Measurements from ENCODE around the gene SERP2.
A peak's percentile ranks its signal among the peaks of the same experiment; 100 is the strongest.

The SERP2 gene

DNA sequence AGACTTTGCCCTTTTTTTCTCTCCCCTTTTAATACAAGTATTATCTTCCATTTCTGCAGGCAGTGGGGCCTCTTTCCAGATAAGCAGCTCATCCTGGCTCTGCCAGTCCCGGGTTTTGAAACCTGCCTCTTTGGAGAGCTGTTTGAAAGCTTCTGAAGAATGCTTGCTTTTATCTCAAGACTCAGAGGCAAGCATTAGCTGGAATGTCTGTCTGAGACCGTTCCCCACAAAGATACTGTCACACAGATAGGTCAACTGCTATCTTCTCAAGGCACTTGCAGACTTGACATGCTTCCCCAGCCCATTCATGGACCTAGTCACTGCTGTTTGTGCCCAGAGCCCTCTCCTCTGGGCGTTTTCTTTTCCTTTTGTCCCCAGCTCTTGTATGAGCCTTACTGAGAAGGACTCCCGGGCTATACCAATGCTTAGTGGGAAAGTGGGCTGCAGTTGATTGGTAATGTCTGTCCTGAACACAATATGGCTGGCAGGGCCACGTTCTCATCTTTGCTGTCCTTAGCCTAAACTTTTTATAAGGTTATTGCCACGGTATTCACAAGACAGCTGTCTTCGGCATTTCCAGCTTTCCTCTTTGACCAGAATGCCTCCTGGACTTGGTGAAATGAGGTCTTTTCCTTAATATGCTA is 13.4 kb downstream of the SERP2 start:
- H3K4me1 ChIP-seq, result peaks cover 9% of the 10 kb centered on the region
- no peaks in the 10 kb centered on the region for H3K36me3 ChIP-seq
- no peak overlapping the region for H3K4me3 ChIP-seq (ENCODE audit: low read depth, low read length)
- no peaks in the 10 kb centered on the region for H3K9me3 ChIP-seq
- no peaks in the 10 kb centered on the region for H3K27me3 ChIP-seq
- TF ChIP-seq CTCF (IDR thresholded peaks at IDR 0.05; ENCODE audit: low read depth, low read length), result no peak
- DNase-seq, result no peak

GRCh38 chr13:44388427-44389059 is 14.9 kb downstream of the SERP2 start:
- Histone ChIP-seq H3K36me3 (no peaks in the 10 kb centered on the region), H3K4me1 (peaks cover 9% of the 10 kb centered on the region), H3K27me3 (no peaks in the 10 kb centered on the region), H3K4me3 (ENCODE audit: low read depth, low read length) (no peak overlapping the region), H3K9me3 (no peaks in the 10 kb centered on the region)
- peak; percentile 81 for DNase-seq
- TF ChIP-seq CTCF (IDR thresholded peaks at IDR 0.05; ENCODE audit: low read depth, low read length), result peak; percentile 40; the same call in 1 of the 2 replicates

DNA sequence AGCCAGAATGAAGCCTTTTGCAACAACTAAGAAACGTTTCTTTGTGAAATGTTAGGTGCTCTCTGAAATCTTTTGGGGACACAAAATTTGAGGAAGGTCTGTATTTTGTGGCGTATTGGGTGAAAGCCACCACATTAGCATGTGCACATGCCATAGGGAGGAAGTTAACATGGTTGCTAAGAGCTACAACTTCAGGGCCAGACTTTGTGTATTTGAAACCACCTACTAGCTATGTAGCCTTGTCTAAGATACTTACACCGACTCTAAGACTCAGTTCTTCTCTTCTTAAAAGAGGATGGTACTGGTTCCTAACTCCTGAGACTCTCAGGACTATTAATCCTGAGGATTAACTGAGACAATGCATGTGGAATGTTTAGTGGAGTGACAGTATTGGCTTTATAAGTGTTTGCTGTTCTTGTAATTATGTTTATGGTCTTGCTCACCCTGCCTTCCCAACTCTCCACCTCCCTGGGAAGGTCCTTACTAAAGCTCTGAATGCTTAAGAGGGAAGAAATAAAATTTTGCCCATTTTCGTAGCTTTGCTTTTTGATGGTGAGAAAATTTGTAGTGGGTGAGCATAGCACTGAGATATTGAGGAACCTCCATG is 15.5 kb downstream of the SERP2 start:
- Histone ChIP-seq H3K9me3 (no peaks in the 10 kb centered on the region), H3K36me3 (no peaks in the 10 kb centered on the region), H3K4me3 (ENCODE audit: low read depth, low read length) (no peak overlapping the region), H3K27me3 (no peaks in the 10 kb centered on the region), H3K4me1 (peaks cover 9% of the 10 kb centered on the region)
- DNase-seq, result no peak
- no peak for TF ChIP-seq CTCF (IDR thresholded peaks at IDR 0.05; ENCODE audit: low read depth, low read length)

DNA sequence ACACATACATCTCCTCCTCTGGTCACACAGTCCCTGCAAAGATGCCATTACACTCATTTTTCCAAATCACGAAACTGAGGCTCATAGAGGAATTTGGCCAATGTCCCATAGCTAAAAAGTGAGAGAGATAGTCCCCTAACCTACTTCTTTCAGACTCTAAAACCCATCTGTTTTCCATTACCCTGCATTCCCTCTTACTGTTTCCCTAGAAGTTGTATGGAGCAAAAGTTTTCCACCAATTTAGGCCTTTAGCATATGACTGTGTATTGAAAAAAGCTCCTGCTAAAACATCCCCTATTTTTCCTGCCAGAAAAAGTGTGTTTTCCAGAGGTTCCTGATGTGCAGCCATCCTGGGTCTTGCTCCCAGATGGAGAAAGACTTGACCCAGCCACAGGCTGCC is 16.3 kb downstream of the SERP2 start:
- H3K36me3 ChIP-seq, result no peaks in the 10 kb centered on the region
- no peak overlapping the region for H3K4me3 ChIP-seq (ENCODE audit: low read depth, low read length)
- peaks cover 10% of the 10 kb centered on the region for H3K4me1 ChIP-seq
- H3K9me3 ChIP-seq, result no peaks in the 10 kb centered on the region
- no peak for DNase-seq
- TF ChIP-seq CTCF (IDR thresholded peaks at IDR 0.05; ENCODE audit: low read depth, low read length), result no peak
- no peaks in the 10 kb centered on the region for H3K27me3 ChIP-seq

DNA sequence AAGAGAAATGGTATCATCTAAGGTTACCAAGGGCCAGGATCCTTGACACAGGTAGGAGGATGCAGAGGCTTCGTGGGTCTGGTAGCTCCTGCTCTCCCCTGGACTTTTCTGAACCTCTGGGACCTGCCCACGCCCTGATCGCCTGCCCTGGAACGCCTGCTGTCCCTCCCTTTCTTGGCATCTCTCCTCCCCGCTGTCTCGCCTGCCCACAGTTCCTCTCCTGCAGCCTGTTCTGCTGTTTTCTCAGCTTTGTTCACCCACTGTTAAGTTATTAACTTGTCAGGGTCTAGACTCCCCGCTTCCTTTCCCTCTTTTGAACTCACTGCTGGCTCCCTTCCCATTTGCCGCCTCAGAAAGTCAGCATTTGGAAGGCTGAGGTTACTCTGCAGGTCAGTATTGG is 19.8 kb downstream of the SERP2 start:
- Histone ChIP-seq H3K36me3 (no peaks in the 10 kb centered on the region), H3K27me3 (no peaks in the 10 kb centered on the region), H3K4me3 (ENCODE audit: low read depth, low read length) (no peak overlapping the region), H3K4me1 (peaks cover 34% of the 10 kb centered on the region), H3K9me3 (no peaks in the 10 kb centered on the region)
- no peak for DNase-seq
- no peak for TF ChIP-seq CTCF (IDR thresholded peaks at IDR 0.05; ENCODE audit: low read depth, low read length)

DNA sequence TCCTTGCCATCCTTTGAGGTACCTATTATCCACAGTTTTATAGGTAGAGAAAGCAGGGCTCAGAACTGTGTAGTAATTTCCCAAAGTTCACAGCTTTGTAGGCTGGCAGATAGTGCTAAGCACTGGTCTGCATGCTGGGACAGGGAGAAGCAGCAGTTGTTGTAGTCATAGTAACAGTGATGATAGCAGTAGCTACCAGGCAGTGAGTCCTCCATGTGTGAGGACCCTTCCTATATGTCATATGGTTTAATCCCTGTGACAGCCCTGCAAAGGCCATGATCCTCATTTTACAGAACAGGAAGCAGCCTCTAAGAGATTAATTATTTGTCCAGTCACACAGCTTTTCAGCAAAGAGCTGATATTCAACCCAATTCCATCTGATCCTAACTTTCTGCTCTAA is 21.0 kb downstream of the SERP2 start:
- Histone ChIP-seq H3K4me3 (ENCODE audit: low read depth, low read length) (no peak overlapping the region), H3K36me3 (no peaks in the 10 kb centered on the region), H3K27me3 (no peaks in the 10 kb centered on the region), H3K9me3 (no peaks in the 10 kb centered on the region), H3K4me1 (peaks cover 26% of the 10 kb centered on the region)
- no peak for TF ChIP-seq CTCF (IDR thresholded peaks at IDR 0.05; ENCODE audit: low read depth, low read length)
- DNase-seq, result no peak
